GM21528 (cell line): ENCODE results near the gene CCNH.

ENCODE experiments used
- ATAC-seq: cut with Tn5 transposase; IDR thresholded peaks from one replicate; pipeline ENCODE4 v1.9.1; 2021; ENCODE audit warnings: mild to moderate bottlenecking, moderate library complexity; ENCODE audit not compliant: unreplicated experiment, low FRiP score

Gene CCNH

GRCh38 chr5:87404359-87404758 lies 8.4 kb downstream of the CCNH start:
- ATAC-seq: no peak

- ATAC-seq: no peak
Measured at GRCh38 chr5:87403899-87404298, 8.8 kb downstream of the CCNH start.

GRCh38 chr5:87403409-87403808 lies 9.3 kb downstream of the CCNH start:
- no peak for ATAC-seq

- no peak for ATAC-seq
Measured at GRCh38 chr5:87401626-87402025, 11.1 kb downstream of the CCNH start.

GRCh38 chr5:87400305-87400899 lies 12.3 kb downstream of the CCNH start:
- ATAC-seq: peak; percentile 67

GRCh38 chr5:87399720-87400119 lies 13.0 kb downstream of the CCNH start:
- ATAC-seq: no peak

- no peak for ATAC-seq
Measured at GRCh38 chr5:87398981-87399614, 13.6 kb downstream of the CCNH start.

GRCh38 chr5:87394411-87395165 lies 18.1 kb downstream of the CCNH start:
- ATAC-seq: no peak

GRCh38 chr5:87393331-87393730 lies 19.4 kb downstream of the CCNH start:
- no peak for ATAC-seq

GRCh38 chr5:87392801-87393200 lies 19.9 kb downstream of the CCNH start:
- no peak for ATAC-seq

- ATAC-seq: no peak
Measured at GRCh38 chr5:87392170-87392569, 20.6 kb downstream of the CCNH start.

GRCh38 chr5:87390576-87391199 lies 22.0 kb downstream of the CCNH start:
- ATAC-seq: no peak

GRCh38 chr5:87390075-87390474 lies 22.7 kb downstream of the CCNH start:
- ATAC-seq: no peak

GRCh38 chr5:87389296-87390034 lies 23.3 kb downstream of the CCNH start:
- ATAC-seq: no peak

GRCh38 chr5:87388129-87388528 lies 24.6 kb downstream of the CCNH start:
- no peak for ATAC-seq

- no peak for ATAC-seq
Measured at GRCh38 chr5:87385802-87386201, 26.9 kb downstream of the CCNH start.

- no peak for ATAC-seq
Measured at GRCh38 chr5:87383216-87383615, 29.5 kb downstream of the CCNH start.

- no peak for ATAC-seq
Measured at GRCh38 chr5:87382224-87382623, 30.5 kb downstream of the CCNH start.

- ATAC-seq: no peak
Measured at GRCh38 chr5:87372705-87373104, 40.0 kb downstream of the CCNH start.

- no peak for ATAC-seq
Measured at GRCh38 chr5:87369431-87369830, 43.3 kb downstream of the CCNH start.

GRCh38 chr5:87368601-87369000 lies 44.1 kb downstream of the CCNH start:
- ATAC-seq: no peak
